Measurements from ENCODE around the gene SOX18.

- TF ChIP-seq FOXK2 (IDR thresholded peaks at IDR 0.05): no peak
- no peak for TF ChIP-seq CC2D1A (CRISPR knock-in tag; IDR thresholded peaks at IDR 0.05)
- TF ChIP-seq POLR2A (IDR thresholded peaks at IDR 0.05; ENCODE audit: insufficient read depth in 1 of 2, low read depth in 2 of 2, low read length in 2 of 2): no peak
- 0 out of 2 replicates have a peak, but pooled peaks have one; percentile 25 for TF ChIP-seq POLR2AphosphoS5 (IDR thresholded peaks at IDR 0.05; ENCODE audit: low read depth, low read length)
- TF ChIP-seq KAT7 (CRISPR knock-in tag; IDR thresholded peaks at IDR 0.05; ENCODE audit: borderline replicate concordance): no peak; the same call in 1 of the 2 replicates
- TF ChIP-seq EZH2 (conservative IDR thresholded peaks at IDR 0.05; ENCODE audit: low read depth, low read length): no peak
- TF ChIP-seq SIN3A (IDR thresholded peaks at IDR 0.05; ENCODE audit: borderline replicate concordance, low read depth, low read length): no peak
- no peak; the same call in 1 of the 2 replicates for TF ChIP-seq ZNF609 (CRISPR knock-in tag; IDR thresholded peaks at IDR 0.05; ENCODE audit: borderline replicate concordance)
- TF ChIP-seq RAD21 (CRISPR knock-in tag; IDR thresholded peaks at IDR 0.05): no peak
- no peak for TF ChIP-seq ZNF484 (CRISPR knock-in tag; IDR thresholded peaks at IDR 0.05; ENCODE audit: borderline replicate concordance, low read depth)
- TF ChIP-seq ZNF770 (CRISPR knock-in tag; IDR thresholded peaks at IDR 0.05): no peak
These were observed 7.1 kb upstream of the SOX18 start for GRCh38 chr20:64056639-64056888.

Data from HepG2 (cell line).